Measurements from ENCODE around the gene CAPRIN1. TPM values are rescaled to one million over a fixed set of nuclear protein-coding genes. Genes with fewer than 3 reads are reported as not detected.
A peak's percentile ranks its signal among the peaks of the same experiment; 100 is the strongest.

The CAPRIN1 gene
- polyA plus RNA-seq, 3 donors = 50.4 to 81.5 (median 59.2) TPM

DNA sequence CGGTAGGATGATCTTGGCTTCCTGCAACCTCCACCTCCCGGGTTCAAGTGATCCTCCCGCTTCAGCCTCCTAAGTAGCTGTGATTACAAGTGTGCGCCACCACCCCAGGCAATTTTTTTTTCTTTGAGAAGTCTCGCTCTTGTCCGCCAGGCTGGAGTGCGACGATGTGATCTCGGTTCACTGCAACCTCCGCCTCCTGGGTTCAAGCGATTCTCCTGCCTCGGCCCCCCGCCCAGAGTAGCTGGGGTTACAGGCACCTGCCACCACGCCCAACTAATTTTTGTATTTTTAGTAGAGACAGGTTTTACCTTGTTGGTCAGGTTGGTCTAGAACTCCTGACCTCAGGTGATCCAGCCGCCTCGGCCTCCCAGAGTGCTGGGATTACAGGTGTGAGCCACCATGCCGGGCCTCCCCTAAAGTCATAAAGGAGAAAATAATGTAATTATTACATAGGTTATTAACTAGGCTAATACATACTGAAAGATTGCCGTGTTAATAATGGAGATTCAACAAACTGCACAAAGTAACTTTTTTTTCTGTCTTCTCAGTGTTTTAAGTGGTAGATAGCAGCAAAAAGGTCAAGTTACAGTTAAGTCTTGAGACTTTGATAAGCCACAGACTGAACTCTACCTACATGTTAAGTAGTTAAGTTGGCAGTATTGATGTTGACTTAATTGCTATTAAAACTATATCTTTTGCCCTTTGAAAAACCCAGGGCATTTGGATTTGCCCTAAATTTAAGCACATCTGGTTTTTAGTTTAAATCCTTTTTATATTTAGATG, 3.9 kb downstream of the CAPRIN1 start:
- Mint-ChIP-seq H3K27ac (peak overlapping the region in 5 of 7 donors; percentile 36 to 73 (median 63)), H3K36me3 (peaks cover 9 to 23% of the 10 kb centered on the region in 2 donors)
- H3K27ac ChIP-seq (ENCODE audit: low read depth in 1 of 2, low read length in 2 of 2) = peak overlapping the region in 1 of 2 donors; percentile 36

GRCh38 chr11:34056672-34057071, 5.1 kb downstream of the CAPRIN1 start:
- peaks cover 83% of the 10 kb centered on the region for H4K20me1 ChIP-seq (ENCODE audit: insufficient read depth, low read length)
- DNase-seq = no peak
- H3K36me3 ChIP-seq (replicated peaks in 1 of 2; ENCODE audit: control insufficient read depth in 1 of 2, insufficient read depth in 2 of 2, low read length in 2 of 2) = peaks cover 15 to 45% of the 10 kb centered on the region in 2 donors
- H3K27me3 ChIP-seq (ENCODE audit: control insufficient read depth in 2 of 2, insufficient read depth in 2 of 2, low read length in 2 of 2) = no peaks in the 10 kb centered on the region
- no peak overlapping the region for H3K27ac ChIP-seq (ENCODE audit: low read depth in 1 of 2, low read length in 2 of 2)
- no peak overlapping the region for H3K9ac ChIP-seq (ENCODE audit: insufficient read depth, low read length, poor library complexity, severe bottlenecking)
- H2AFZ ChIP-seq (ENCODE audit: insufficient read depth, low read depth, low read length, poor library complexity, severe bottlenecking) = no peak overlapping the region
- Mint-ChIP-seq H3K9me3 (no peaks in the 10 kb centered on the region), H3K36me3 (peaks cover 9 to 31% of the 10 kb centered on the region in 2 donors), H3K27ac (no peak overlapping the region), H3K27me3 (ENCODE audit: low read depth in 3 of 3) (peaks cover 0 to 1% (median 0%) of the 10 kb centered on the region in 3 donors), H3K4me1 (peaks cover 50% of the 10 kb centered on the region), H3K4me3 (no peak overlapping the region)
- H3K9me3 ChIP-seq (replicated peaks in 1 of 2; ENCODE audit: control insufficient read depth in 1 of 2, insufficient read depth in 1 of 2, low read length in 2 of 2) = no peaks in the 10 kb centered on the region
- H3K4me3 ChIP-seq (replicated peaks in 1 of 3; ENCODE audit: low read depth in 2 of 3, low read length in 3 of 3) = no peak overlapping the region
- TF ChIP-seq CTCF (IDR thresholded peaks at IDR 0.05) = no peak
- peaks cover 95% of the 10 kb centered on the region for H3K79me2 ChIP-seq (ENCODE audit: insufficient read depth, low read length)
- intact Hi-C loops (cut with micrococcal nuclease) = loop anchor here in 1 of 2 donors (10.0 kb wide), 1 partner anchor 802 kb away; the partner anchor contains the start of gene HIPK3
- whole genome bisulfite sequencing (ENCODE audit: insufficient coverage) = no CpG with 5 or more reads among the region's 2 CpGs
- no peak overlapping the region for H3K4me2 ChIP-seq (replicated peaks; ENCODE audit: extremely low read depth, low read length, poor library complexity, severe bottlenecking)
- peaks cover 9 to 27% of the 10 kb centered on the region in 2 donors for H3K4me1 ChIP-seq (ENCODE audit: control insufficient read depth in 1 of 2, insufficient read depth in 2 of 2, low read length in 2 of 2)

More for the DNA sequence above, 3.9 kb downstream of the CAPRIN1 start:
- intact Hi-C loops (cut with micrococcal nuclease) = loop anchor here in 1 of 2 donors (10.0 kb wide), 1 partner anchor 801 kb away; the partner anchor contains the start of gene HIPK3
- no peak for DNase-seq
- Histone ChIP-seq H3K79me2 (ENCODE audit: insufficient read depth, low read length) (peaks cover 86% of the 10 kb centered on the region), H4K20me1 (ENCODE audit: insufficient read depth, low read length) (peaks cover 71% of the 10 kb centered on the region), H3K4me2 (replicated peaks; ENCODE audit: extremely low read depth, low read length, poor library complexity, severe bottlenecking) (no peak overlapping the region), H3K4me3 (replicated peaks in 1 of 3; ENCODE audit: low read depth in 2 of 3, low read length in 3 of 3) (no peak overlapping the region), H3K9me3 (replicated peaks in 1 of 2; ENCODE audit: control insufficient read depth in 1 of 2, insufficient read depth in 1 of 2, low read length in 2 of 2) (no peaks in the 10 kb centered on the region), H3K36me3 (replicated peaks in 1 of 2; ENCODE audit: control insufficient read depth in 1 of 2, insufficient read depth in 2 of 2, low read length in 2 of 2) (peaks cover 11 to 32% of the 10 kb centered on the region in 2 donors), H3K9ac (ENCODE audit: insufficient read depth, low read length, poor library complexity, severe bottlenecking) (no peak overlapping the region), H3K4me1 (ENCODE audit: control insufficient read depth in 1 of 2, insufficient read depth in 2 of 2, low read length in 2 of 2) (peaks cover 16 to 33% of the 10 kb centered on the region in 2 donors), H2AFZ (ENCODE audit: insufficient read depth, low read depth, low read length, poor library complexity, severe bottlenecking) (no peak overlapping the region), H3K27me3 (ENCODE audit: control insufficient read depth in 2 of 2, insufficient read depth in 2 of 2, low read length in 2 of 2) (no peaks in the 10 kb centered on the region)
- Mint-ChIP-seq H3K4me1 (peaks cover 52% of the 10 kb centered on the region), H3K9me3 (no peaks in the 10 kb centered on the region), H3K4me3 (no peak overlapping the region), H3K27me3 (ENCODE audit: low read depth in 3 of 3) (peaks cover 0 to 1% (median 0%) of the 10 kb centered on the region in 3 donors)
- 94% methylated on average over 12 of the region's 18 CpGs for WGBS (ENCODE audit: insufficient coverage)
- TF ChIP-seq CTCF (IDR thresholded peaks at IDR 0.05) = no peak
